NCI-H1694 (cell line): ENCODE results near the gene PPP1R10.
"Not testable (repeated sequence)": the region's sequence is repeated elsewhere in the genome, so short reads cannot be mapped to it uniquely, and the experiment has no call there.

Source experiments
- DNase-seq: peaks from one replicate; lab custom pipeline; 2025; lab: John Stamatoyannopoulos, UW

Gene PPP1R10

GRCh38 chr6:30616811-30617564 lies at the start of gene PPP1R10:
TSS of gene PPP1R10 (minus strand) at chr6:30617243. CDS start at chr6:30609944, 7,299 bp downstream.
- DNase-seq, result peak; percentile 98

GRCh38 chr6:30666300-30666699 lies 49.3 kb upstream of the PPP1R10 start:
- DNase-seq, result not testable (repeated sequence)

- no peak for DNase-seq
These were observed 48.1 kb upstream of the PPP1R10 start for GRCh38 chr6:30664994-30665767.

- DNase-seq, result not testable (repeated sequence)
These were observed 40.9 kb upstream of the PPP1R10 start for GRCh38 chr6:30657922-30658321.

DNA sequence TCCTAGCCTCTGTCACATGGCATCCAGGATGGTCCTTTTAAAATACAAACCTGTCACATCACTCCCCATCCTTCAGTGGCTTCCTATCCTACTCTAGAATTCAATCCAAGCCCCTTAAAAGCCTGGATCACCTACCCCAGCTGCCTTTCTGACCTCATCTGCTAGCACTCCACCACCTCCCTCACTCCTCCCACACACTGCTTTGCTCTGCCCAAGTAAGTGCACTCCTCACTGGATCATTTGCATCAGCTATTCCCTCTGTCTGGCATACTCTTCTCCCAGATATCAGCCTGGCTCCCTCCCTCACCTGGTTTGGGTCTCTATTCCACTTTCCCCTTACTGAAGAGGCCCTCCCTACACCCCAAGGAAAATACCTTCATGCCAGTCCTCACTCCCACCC lies 40.4 kb upstream of the PPP1R10 start:
- DNase-seq, result no peak

DNA sequence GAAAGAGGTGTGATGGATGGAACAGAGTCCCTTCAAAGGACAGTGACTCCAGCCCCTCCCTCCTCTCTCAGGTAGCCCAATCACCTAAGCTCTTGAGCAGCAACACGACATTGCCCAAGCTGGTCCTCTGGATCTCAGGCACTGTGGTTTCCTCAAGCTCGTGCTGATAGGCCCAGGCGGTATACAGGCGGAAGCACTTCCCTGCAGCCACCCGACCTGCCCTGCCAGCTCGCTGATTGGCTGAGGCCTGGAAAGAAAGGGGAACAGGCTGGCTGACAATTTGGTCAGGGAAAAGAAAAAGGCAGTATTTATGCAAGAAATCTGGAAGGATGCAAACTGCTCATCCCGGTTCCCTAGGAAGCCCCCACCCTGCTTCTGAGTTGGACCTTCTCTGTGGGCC lies 39.5 kb upstream of the PPP1R10 start:
- DNase-seq, result no peak

DNA sequence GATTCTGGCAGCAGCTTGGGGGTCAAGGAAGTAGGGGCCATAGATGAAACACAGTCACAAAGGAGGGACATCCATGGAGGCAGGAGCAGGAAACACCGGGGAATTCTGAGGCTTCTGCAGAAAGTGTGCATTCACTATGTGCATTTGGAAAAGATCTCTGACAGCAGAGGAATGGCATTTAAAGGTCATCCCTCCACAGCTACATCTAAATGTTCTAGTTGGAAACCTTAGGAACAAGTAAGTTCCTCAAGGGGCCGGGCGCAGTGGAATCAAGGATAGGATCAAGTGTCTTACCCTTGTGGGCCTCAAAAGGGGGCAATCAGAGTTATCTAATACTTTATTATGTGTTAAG lies 38.7 kb upstream of the PPP1R10 start:
- DNase-seq, result no peak

- DNase-seq, result no peak
These were observed 38.0 kb upstream of the PPP1R10 start for GRCh38 chr6:30654798-30655742.

- no peak for DNase-seq
These were observed 34.1 kb upstream of the PPP1R10 start for GRCh38 chr6:30651143-30651542.

- DNase-seq, result peak; percentile 68
These were observed 30.4 kb upstream of the PPP1R10 start for GRCh38 chr6:30647242-30648116.

- peak; percentile 68 for DNase-seq
These were observed 29.6 kb upstream of the PPP1R10 start, which contains the start of gene C6orf136 for GRCh38 chr6:30646450-30647241. TSS of gene C6orf136 (plus strand) at chr6:30647133. CDS start at chr6:30647232, 99 bp downstream.

- no peak for DNase-seq
These were observed 28.9 kb upstream of the PPP1R10 start for GRCh38 chr6:30645989-30646388.

- no peak for DNase-seq
These were observed 27.7 kb upstream of the PPP1R10 start for GRCh38 chr6:30644769-30645168.

DNA sequence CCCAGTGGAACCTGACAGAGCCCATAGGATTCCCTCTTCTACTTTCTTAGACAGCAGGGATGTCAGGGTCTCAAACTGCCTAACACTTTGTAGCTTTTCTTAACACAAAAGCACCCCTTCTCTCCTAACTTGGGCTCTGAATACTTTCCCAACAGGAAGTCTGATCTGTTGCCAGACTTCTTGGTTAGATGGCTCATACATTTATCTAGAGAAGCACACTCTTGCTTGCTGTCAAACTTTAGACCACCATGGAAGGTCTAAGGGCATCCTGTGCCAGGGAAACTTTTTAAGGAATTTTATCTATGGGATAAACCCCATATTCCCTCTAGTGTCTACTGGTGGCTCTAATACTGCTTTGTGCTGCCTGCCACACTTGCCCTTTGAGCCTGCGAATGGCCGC lies 26.6 kb upstream of the PPP1R10 start:
- no peak for DNase-seq

- no peak for DNase-seq
These were observed 24.0 kb upstream of the PPP1R10 start for GRCh38 chr6:30641048-30641447.

GRCh38 chr6:30640481-30640880 lies 23.4 kb upstream of the PPP1R10 start:
- DNase-seq, result no peak

- no peak for DNase-seq
These were observed 18.8 kb upstream of the PPP1R10 start for GRCh38 chr6:30635834-30636233.

DNA sequence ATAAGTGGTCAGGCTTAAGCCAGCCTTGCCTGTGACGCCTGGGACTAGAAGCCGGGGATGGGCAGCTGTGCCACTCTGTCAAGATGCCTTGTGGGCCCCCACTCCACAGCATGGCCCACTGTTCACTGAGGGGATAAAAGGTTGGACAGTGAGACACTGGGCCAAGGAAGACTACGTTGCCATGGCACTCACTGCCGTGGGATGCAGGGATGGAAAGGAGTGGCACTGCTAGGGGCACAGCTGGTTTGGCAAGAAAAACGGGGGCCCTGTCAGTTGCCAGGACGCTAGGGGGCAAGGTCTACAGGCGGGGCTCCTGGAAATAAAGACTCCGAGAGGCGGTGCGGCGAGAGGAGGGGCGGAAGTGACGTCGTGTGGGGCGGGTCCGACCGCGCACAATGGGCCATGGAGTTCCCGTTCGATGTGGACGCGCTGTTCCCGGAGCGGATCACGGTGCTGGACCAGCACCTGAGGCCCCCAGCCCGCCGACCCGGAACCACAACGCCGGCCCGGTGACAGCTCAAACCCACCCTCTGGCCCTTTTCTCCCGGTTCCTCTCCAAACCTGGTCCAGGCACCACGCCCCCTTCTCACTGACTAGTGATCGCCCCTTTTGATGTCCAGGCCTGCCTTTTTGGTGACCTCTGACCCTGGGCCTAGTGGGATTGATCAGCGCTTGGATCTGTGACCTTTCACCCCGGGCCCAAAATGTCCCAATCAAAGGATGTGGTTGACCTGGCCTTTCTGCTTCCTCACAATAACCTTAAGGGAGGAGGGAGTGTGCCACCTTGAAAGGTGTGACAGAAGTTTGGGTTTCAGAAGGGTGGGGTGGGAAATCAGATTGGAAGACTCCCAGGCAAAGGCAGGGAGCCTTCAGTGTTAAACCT lies 9.7 kb upstream of the PPP1R10 start, which contains the start of gene ATAT1:
TSS of gene ATAT1 (plus strand) at position 391 of the 883 bp plus-strand sequence.
- DNase-seq, result peak; percentile 47

DNA sequence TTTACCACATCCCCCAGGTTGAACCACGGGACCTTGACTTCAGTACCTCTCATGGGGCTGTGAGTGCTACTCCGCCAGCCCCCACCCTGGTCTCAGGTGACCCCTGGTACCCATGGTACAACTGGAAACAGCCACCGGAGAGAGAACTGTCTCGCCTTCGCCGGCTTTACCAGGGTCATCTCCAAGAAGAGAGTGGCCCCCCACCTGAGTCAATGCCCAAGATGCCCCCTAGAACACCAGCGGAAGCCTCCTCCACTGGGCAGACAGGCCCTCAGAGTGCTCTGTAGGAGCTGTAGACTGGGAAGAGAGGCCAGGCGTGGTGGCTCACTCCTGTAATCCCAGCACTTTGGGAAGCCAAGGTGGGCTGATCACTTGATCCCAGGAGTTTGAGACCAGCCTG lies 8.5 kb upstream of the PPP1R10 start:
- no peak for DNase-seq
